ENCODE measurements around the gene ATP6V0E1. TPM values are rescaled to one million over a fixed set of nuclear protein-coding genes. Genes with fewer than 3 reads are reported as not detected.

The ATP6V0E1 gene
- total and polyA plus RNA-seq, 2 of the 8 experiments (the other 6 are each of a cell fraction or from before 2014, with no cell fraction given) = 108 to 134 TPM

- TF ChIP-seq USF2 (IDR thresholded peaks at IDR 0.05; ENCODE audit: low read length) = no peak
- no peak for TF ChIP-seq SP4 (IDR thresholded peaks at IDR 0.05; ENCODE audit: low read length)
These were observed 43.1 kb upstream of the ATP6V0E1 start (continued) for GRCh38 chr5:172940268-172941066.
